HAP-1 (cell line): Measurements from ENCODE around the gene MAGI1.

ENCODE experiments used
- DNase-seq, 2 experiments: peaks; one replicate each; pipeline ENCODE4 v3.0.0-alpha.2; 2016 to 2020; ENCODE audit warnings: low spot score in 2 of 2
- H3K27me3 ChIP-seq: fragments of 250-450 bp; sonication (Bioruptor Pico); 2 replicates; pipeline ENCODE4 v1.5.1; 2020; ENCODE audit warnings: low read depth, mild to moderate bottlenecking, moderate library complexity
- H3K36me3 ChIP-seq: fragments of 250-450 bp; sonication (Bioruptor Pico); replicated peaks from 2 replicates; pipeline ENCODE4 v1.5.1; 2020; ENCODE audit warnings: mild to moderate bottlenecking
- H3K4me1 ChIP-seq: fragments of 250-450 bp; sonication (Bioruptor Pico); 2 replicates; pipeline ENCODE4 v1.5.1; 2020; ENCODE audit warnings: mild to moderate bottlenecking
- H3K4me3 ChIP-seq: fragments of 250-450 bp; sonication (Bioruptor Pico); 2 replicates; pipeline ENCODE4 v1.5.1; 2020; ENCODE audit warnings: mild to moderate bottlenecking, moderate library complexity
- H3K9me3 ChIP-seq: fragments of 250-450 bp; sonication (Bioruptor Pico); 2 replicates; pipeline ENCODE4 v1.5.1; 2020; ENCODE audit warnings: mild to moderate bottlenecking, moderate library complexity
- in situ Hi-C: fragments of 300-500 bp; cut with MboI; formaldehyde crosslinking; loops from 3 replicates; pipeline ENCODE4 v1.14.3; 2020; ENCODE audit warnings: low sequenced_read_pairs, inconsistent platforms, mixed read lengths

Gene MAGI1

GRCh38 chr3:66015841-66016240 lies 22.9 kb downstream of the MAGI1 start:
- H3K27me3 ChIP-seq, result no peaks in the 10 kb centered on the region
- H3K36me3 ChIP-seq, result no peaks in the 10 kb centered on the region
- no peaks in the 10 kb centered on the region for H3K4me1 ChIP-seq
- no peaks in the 10 kb centered on the region for H3K9me3 ChIP-seq
- in situ Hi-C loops, result no loop called here
- no peak overlapping the region for H3K4me3 ChIP-seq
- DNase-seq, result no peak

GRCh38 chr3:66014651-66015050 lies 24.1 kb downstream of the MAGI1 start:
- no peaks in the 10 kb centered on the region for H3K4me1 ChIP-seq
- no peak for DNase-seq
- in situ Hi-C loops, result no loop called here

GRCh38 chr3:66014056-66014455 lies 24.7 kb downstream of the MAGI1 start:
- H3K36me3 ChIP-seq, result no peaks in the 10 kb centered on the region
- H3K9me3 ChIP-seq, result no peaks in the 10 kb centered on the region
- in situ Hi-C loops, result no loop called here
- H3K4me3 ChIP-seq, result no peak overlapping the region
- no peak for DNase-seq
- no peaks in the 10 kb centered on the region for H3K4me1 ChIP-seq
- H3K27me3 ChIP-seq, result no peaks in the 10 kb centered on the region

More at GRCh38 chr3:66014651-66015050, 24.1 kb downstream of the MAGI1 start:
- no peaks in the 10 kb centered on the region for H3K27me3 ChIP-seq
- H3K4me3 ChIP-seq, result no peak overlapping the region
- H3K36me3 ChIP-seq, result no peaks in the 10 kb centered on the region
- H3K9me3 ChIP-seq, result no peaks in the 10 kb centered on the region

GRCh38 chr3:66012711-66013110 lies 26.0 kb downstream of the MAGI1 start:
- H3K4me1 ChIP-seq, result no peaks in the 10 kb centered on the region
- in situ Hi-C loops, result no loop called here

GRCh38 chr3:66010739-66011655 lies 27.7 kb downstream of the MAGI1 start:
- in situ Hi-C loops, result no loop called here
- DNase-seq, result no peak

More at GRCh38 chr3:66012711-66013110, 26.0 kb downstream of the MAGI1 start:
- DNase-seq, result no peak
- Histone ChIP-seq H3K4me3 (no peak overlapping the region), H3K9me3 (no peaks in the 10 kb centered on the region), H3K36me3 (no peaks in the 10 kb centered on the region), H3K27me3 (no peaks in the 10 kb centered on the region)

GRCh38 chr3:66010348-66010738 lies 28.4 kb downstream of the MAGI1 start:
- Histone ChIP-seq H3K4me3 (no peak overlapping the region), H3K9me3 (no peaks in the 10 kb centered on the region), H3K27me3 (no peaks in the 10 kb centered on the region), H3K36me3 (no peaks in the 10 kb centered on the region), H3K4me1 (no peaks in the 10 kb centered on the region)
- in situ Hi-C loops, result no loop called here
- DNase-seq, result no peak

More at GRCh38 chr3:66010739-66011655, 27.7 kb downstream of the MAGI1 start:
- Histone ChIP-seq H3K27me3 (no peaks in the 10 kb centered on the region), H3K4me3 (no peak overlapping the region), H3K36me3 (no peaks in the 10 kb centered on the region), H3K4me1 (no peaks in the 10 kb centered on the region), H3K9me3 (no peaks in the 10 kb centered on the region)

GRCh38 chr3:66004244-66004643 lies 34.5 kb downstream of the MAGI1 start:
- no peak for DNase-seq
- in situ Hi-C loops, result no loop called here
- Histone ChIP-seq H3K36me3 (no peaks in the 10 kb centered on the region), H3K4me1 (no peaks in the 10 kb centered on the region), H3K9me3 (no peaks in the 10 kb centered on the region), H3K27me3 (no peaks in the 10 kb centered on the region), H3K4me3 (no peak overlapping the region)

- DNase-seq, result no peak
- Histone ChIP-seq H3K4me1 (no peaks in the 10 kb centered on the region), H3K4me3 (no peak overlapping the region), H3K27me3 (no peaks in the 10 kb centered on the region), H3K9me3 (no peaks in the 10 kb centered on the region), H3K36me3 (no peaks in the 10 kb centered on the region)
- in situ Hi-C loops, result no loop called here
Observed at GRCh38 chr3:66001626-66002025, 37.1 kb downstream of the MAGI1 start.

- no peaks in the 10 kb centered on the region for H3K36me3 ChIP-seq
- H3K4me1 ChIP-seq, result no peaks in the 10 kb centered on the region
- no peaks in the 10 kb centered on the region for H3K9me3 ChIP-seq
- no peaks in the 10 kb centered on the region for H3K27me3 ChIP-seq
- in situ Hi-C loops, result no loop called here
- no peak overlapping the region for H3K4me3 ChIP-seq
- DNase-seq, result no peak
Observed at GRCh38 chr3:66000506-66000905, 38.2 kb downstream of the MAGI1 start.

- no peaks in the 10 kb centered on the region for H3K9me3 ChIP-seq
- H3K27me3 ChIP-seq, result no peaks in the 10 kb centered on the region
- H3K36me3 ChIP-seq, result no peaks in the 10 kb centered on the region
- H3K4me1 ChIP-seq, result no peaks in the 10 kb centered on the region
- H3K4me3 ChIP-seq, result no peak overlapping the region
- DNase-seq, result no peak
- in situ Hi-C loops, result no loop called here
Observed at GRCh38 chr3:65999606-66000005, 39.1 kb downstream of the MAGI1 start.

GRCh38 chr3:65996589-65996988 lies 42.1 kb downstream of the MAGI1 start:
- in situ Hi-C loops, result no loop called here
- no peaks in the 10 kb centered on the region for H3K27me3 ChIP-seq
- H3K4me3 ChIP-seq, result no peak overlapping the region
- H3K4me1 ChIP-seq, result no peaks in the 10 kb centered on the region
- no peaks in the 10 kb centered on the region for H3K9me3 ChIP-seq
- no peaks in the 10 kb centered on the region for H3K36me3 ChIP-seq
- DNase-seq, result no peak

GRCh38 chr3:65995515-65995914 lies 43.2 kb downstream of the MAGI1 start:
- Histone ChIP-seq H3K36me3 (no peaks in the 10 kb centered on the region), H3K4me3 (no peak overlapping the region), H3K27me3 (no peaks in the 10 kb centered on the region), H3K4me1 (no peaks in the 10 kb centered on the region), H3K9me3 (no peaks in the 10 kb centered on the region)
- in situ Hi-C loops, result no loop called here
- DNase-seq, result no peak

GRCh38 chr3:65995030-65995429 lies 43.7 kb downstream of the MAGI1 start:
- no peaks in the 10 kb centered on the region for H3K9me3 ChIP-seq
- H3K27me3 ChIP-seq, result no peaks in the 10 kb centered on the region
- DNase-seq, result no peak
- no peaks in the 10 kb centered on the region for H3K36me3 ChIP-seq
- H3K4me1 ChIP-seq, result no peaks in the 10 kb centered on the region
- in situ Hi-C loops, result no loop called here
- H3K4me3 ChIP-seq, result no peak overlapping the region

GRCh38 chr3:65993134-65993900 lies 45.4 kb downstream of the MAGI1 start:
- H3K4me1 ChIP-seq, result no peaks in the 10 kb centered on the region
- in situ Hi-C loops, result no loop called here
- H3K36me3 ChIP-seq, result no peaks in the 10 kb centered on the region
- H3K4me3 ChIP-seq, result no peak overlapping the region
- no peaks in the 10 kb centered on the region for H3K9me3 ChIP-seq
- no peak for DNase-seq
- no peaks in the 10 kb centered on the region for H3K27me3 ChIP-seq
